Measurements from ENCODE around the gene PRR30.

PRR30 gene

GRCh38 chr2:27095745-27096651 is 43.2 kb downstream of the PRR30 start (continued):
- TF ChIP-seq ZNF335 (tag by site-specific recombination; conservative IDR thresholded peaks at IDR 0.05) = peak; percentile 66; the same call in 1 of the 2 replicates
- TF ChIP-seq HIC1 (tag by site-specific recombination; IDR thresholded peaks at IDR 0.05) = no peak
- no peak for TF ChIP-seq BCL6B (tag by site-specific recombination; IDR thresholded peaks at IDR 0.05)
- TF ChIP-seq PRDM1 (tag by site-specific recombination; IDR thresholded peaks at IDR 0.05) = no peak
- TF ChIP-seq OSR2 (tag by site-specific recombination; IDR thresholded peaks at IDR 0.05) = no peak
- TF ChIP-seq ZBTB6 (tag by site-specific recombination; IDR thresholded peaks at IDR 0.05) = no peak

- ChIA-PET POLR2A (interaction anchor here (1.2 to 1.3 kb wide), 2 partner anchors 8 to 10 kb away, joined by 3 to 5 read pairs; no protein-coding TSS in a partner anchor), CTCF (interaction anchor here (0.7 to 7.0 kb wide), 4 partner anchors 9 to 198 kb away, joined by 3 to 44 read pairs (median 10); partner anchors contain the start of genes ABHD1 and KHK)
- H3K4me3 ChIP-seq (ENCODE audit: low read depth, low read length) = no peak overlapping the region
- H3K27ac ChIP-seq (ENCODE audit: extremely low read depth, low read depth, low read length) = 0 out of 2 replicates have a peak overlapping the region, but pooled peaks have one; percentile 8
- TF ChIP-seq SALL2 (tag by site-specific recombination; IDR thresholded peaks at IDR 0.05; ENCODE audit: borderline replicate concordance) (no peak), TRIM28 (IDR thresholded peaks at IDR 0.05; ENCODE audit: borderline replicate concordance, low read length) (no peak), ZBTB1 (tag by site-specific recombination; IDR thresholded peaks at IDR 0.05) (no peak), ZNF146 (tag by site-specific recombination; IDR thresholded peaks at IDR 0.05) (no peak), ZNF791 (tag by site-specific recombination; IDR thresholded peaks at IDR 0.05) (no peak), OSR2 (tag by site-specific recombination; IDR thresholded peaks at IDR 0.05) (no peak), ZNF266 (tag by site-specific recombination; IDR thresholded peaks at IDR 0.05; ENCODE audit: low read depth) (no peak)
- peaks cover 0 to 53% of the 10 kb centered on the region in 2 experiments; a peak in 1 of 3 replicates for H3K36me3 ChIP-seq (ENCODE audit: control insufficient read depth in 2 of 2, insufficient read depth in 1 of 2, low read length in 2 of 2)
- H3K4me1 ChIP-seq (ENCODE audit: control insufficient read depth, insufficient read depth, low read length) = no peaks in the 10 kb centered on the region
- no peaks in the 10 kb centered on the region for H3K9me3 ChIP-seq (ENCODE audit: control insufficient read depth, insufficient read depth, low read depth, low read length)
Observed at GRCh38 chr2:27095427-27095744, 43.8 kb downstream of the PRR30 start.

- Histone ChIP-seq H3K27ac (ENCODE audit: extremely low read depth, low read depth, low read length) (no peak overlapping the region), H3K4me1 (ENCODE audit: control insufficient read depth, insufficient read depth, low read length) (no peaks in the 10 kb centered on the region), H3K36me3 (ENCODE audit: control insufficient read depth in 2 of 2, insufficient read depth in 1 of 2, low read length in 2 of 2) (peaks cover 0 to 44% of the 10 kb centered on the region in 2 experiments; a peak in 1 of 3 replicates), H3K9me3 (ENCODE audit: control insufficient read depth, insufficient read depth, low read depth, low read length) (no peaks in the 10 kb centered on the region), H3K4me3 (ENCODE audit: low read depth, low read length) (no peak overlapping the region)
- no peak for TF ChIP-seq ZNF292 (tag by site-specific recombination; IDR thresholded peaks at IDR 0.05; ENCODE audit: borderline replicate concordance, low read depth)
- TF ChIP-seq ZNF133 (tag by site-specific recombination; IDR thresholded peaks at IDR 0.05) = no peak
- no peak for TF ChIP-seq ZNF19 (tag by site-specific recombination; IDR thresholded peaks at IDR 0.05; ENCODE audit: low read depth)
- TF ChIP-seq ZNF10 (tag by site-specific recombination; IDR thresholded peaks at IDR 0.05) = no peak
- TF ChIP-seq ZNF701 (tag by site-specific recombination; IDR thresholded peaks at IDR 0.05) = no peak
- no peak for TF ChIP-seq ZNF169 (tag by site-specific recombination; IDR thresholded peaks at IDR 0.05)
- no peak for TF ChIP-seq ZNF513 (tag by site-specific recombination; IDR thresholded peaks at IDR 0.05)
- no peak for TF ChIP-seq ZNF548 (tag by site-specific recombination; IDR thresholded peaks at IDR 0.05)
- POLR2A ChIA-PET = no interaction called here
- CTCF ChIA-PET = interaction anchor here (0.6 to 7.0 kb wide), 7 partner anchors 8 to 732 kb away, joined by 3 to 44 read pairs (median 3); partner anchors contain the start of gene KHK
Observed at GRCh38 chr2:27094353-27094984, 44.7 kb downstream of the PRR30 start.
